ENCODE measurements around the gene POLG. TPM values are rescaled to one million over a fixed set of nuclear protein-coding genes. Genes with fewer than 3 reads are reported as not detected.

The POLG gene
- total RNA-seq, 1 donor from 2014 or later: 53.5 TPM

- no peak for DNase-seq (ENCODE audit: low read depth in 2 of 2)
Measured at GRCh38 chr15:89326316-89326715, 8.3 kb downstream of the POLG start.

- no peak for DNase-seq (ENCODE audit: low read depth in 2 of 2)
Measured at GRCh38 chr15:89325039-89325803, 9.4 kb downstream of the POLG start.

- peak in 1 of 2 donors; percentile 8 for DNase-seq (ENCODE audit: low read depth in 2 of 2)
Measured at GRCh38 chr15:89323825-89324224, 10.8 kb downstream of the POLG start.

GRCh38 chr15:89322822-89323221 is 11.8 kb downstream of the POLG start:
- no peak for DNase-seq (ENCODE audit: low read depth in 2 of 2)

- no peak for DNase-seq (ENCODE audit: low read depth in 2 of 2)
Measured at GRCh38 chr15:89321521-89322410, 12.9 kb downstream of the POLG start.

GRCh38 chr15:89320200-89320599 is 14.4 kb downstream of the POLG start:
- DNase-seq (ENCODE audit: low read depth in 2 of 2): no peak

GRCh38 chr15:89319678-89320077 is 14.9 kb downstream of the POLG start:
- no peak for DNase-seq (ENCODE audit: low read depth in 2 of 2)

- DNase-seq (ENCODE audit: low read depth in 2 of 2): peak; percentile 40 to 66
Measured at GRCh38 chr15:89317186-89317720, 17.4 kb downstream of the POLG start.

- no peak for DNase-seq (ENCODE audit: low read depth in 2 of 2)
Measured at GRCh38 chr15:89316504-89316903, 18.1 kb downstream of the POLG start.

GRCh38 chr15:89315375-89315929 is 19.2 kb downstream of the POLG start:
- DNase-seq (ENCODE audit: low read depth in 2 of 2): peak in 1 of 2 donors; percentile 58

GRCh38 chr15:89309993-89310392 is 24.6 kb downstream of the POLG start:
- DNase-seq (ENCODE audit: low read depth in 2 of 2): no peak

GRCh38 chr15:89308236-89308635 is 26.4 kb downstream of the POLG start:
- DNase-seq (ENCODE audit: low read depth in 2 of 2): no peak

GRCh38 chr15:89307791-89308190 is 26.8 kb downstream of the POLG start:
- DNase-seq (ENCODE audit: low read depth in 2 of 2): no peak

- peak in 1 of 2 donors; percentile 52 for DNase-seq (ENCODE audit: low read depth in 2 of 2)
Measured at GRCh38 chr15:89307046-89307587, 27.5 kb downstream of the POLG start.

- no peak for DNase-seq (ENCODE audit: low read depth in 2 of 2)
Measured at GRCh38 chr15:89305395-89305794, 29.2 kb downstream of the POLG start.

GRCh38 chr15:89303986-89304385 is 30.6 kb downstream of the POLG start:
- DNase-seq (ENCODE audit: low read depth in 2 of 2): no peak

- no peak for DNase-seq (ENCODE audit: low read depth in 2 of 2)
Measured at GRCh38 chr15:89301304-89302089, 33.1 kb downstream of the POLG start.

- DNase-seq (ENCODE audit: low read depth in 2 of 2): peak in 1 of 2 donors; percentile 40
Measured at GRCh38 chr15:89299896-89300295, 34.7 kb downstream of the POLG start.

- no peak for DNase-seq (ENCODE audit: low read depth in 2 of 2)
Measured at GRCh38 chr15:89293012-89293411, 41.6 kb downstream of the POLG start.

GRCh38 chr15:89291934-89292438 is 42.6 kb downstream of the POLG start:
- DNase-seq (ENCODE audit: low read depth in 2 of 2): no peak

GRCh38 chr15:89283201-89283600 is 51.4 kb downstream of the POLG start:
- no peak for DNase-seq (ENCODE audit: low read depth in 2 of 2)

All from dermis microvascular lymphatic vessel endothelial cell (primary cell).